Measurements from ENCODE around the gene SPOCK2.

The SPOCK2 gene

GRCh38 chr10:72086466-72087391, 1.6 kb downstream of the SPOCK2 start:
- DNase-seq = peak; percentile 74

GRCh38 chr10:72085864-72086465, 2.4 kb downstream of the SPOCK2 start:
- no peak for DNase-seq

- DNase-seq = no peak
Measured at GRCh38 chr10:72085166-72085565, 3.2 kb downstream of the SPOCK2 start.

DNA sequence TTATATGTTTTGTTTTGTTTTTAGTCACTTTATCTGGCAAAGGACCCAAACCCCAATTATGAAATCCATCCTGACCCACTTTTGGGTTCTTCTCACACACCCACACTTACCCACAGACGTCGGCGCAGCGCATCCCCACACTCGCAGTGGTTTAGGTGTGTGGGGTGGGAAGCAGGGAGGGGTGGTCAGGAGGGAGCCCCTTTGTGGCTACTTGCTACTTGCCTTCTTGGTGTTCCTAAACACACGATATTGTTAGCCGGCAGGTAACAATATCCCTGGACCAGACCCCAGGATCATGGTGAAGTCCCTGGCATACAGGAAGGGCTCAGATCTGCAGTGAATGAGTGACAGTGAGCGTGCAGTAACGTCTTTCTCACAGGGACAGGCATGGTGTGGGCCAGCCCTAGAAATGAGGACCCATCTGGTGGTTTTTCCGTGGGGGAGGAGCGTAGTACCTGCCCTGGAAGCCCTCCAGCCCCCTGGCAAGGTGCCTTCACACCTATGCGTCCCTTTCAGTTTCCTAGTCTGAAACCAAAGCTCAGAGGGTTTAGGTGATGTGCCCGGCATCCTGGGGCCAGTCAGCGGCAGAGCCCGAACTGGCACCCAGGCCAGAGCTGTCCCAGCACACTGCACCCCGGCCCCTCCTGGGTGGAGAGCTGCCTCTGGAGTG, 4.4 kb downstream of the SPOCK2 start:
- DNase-seq = peak; percentile 75

GRCh38 chr10:72082856-72083789, 5.2 kb downstream of the SPOCK2 start:
- DNase-seq = no peak

GRCh38 chr10:72081772-72082590, 6.4 kb downstream of the SPOCK2 start:
- no peak for DNase-seq

DNA sequence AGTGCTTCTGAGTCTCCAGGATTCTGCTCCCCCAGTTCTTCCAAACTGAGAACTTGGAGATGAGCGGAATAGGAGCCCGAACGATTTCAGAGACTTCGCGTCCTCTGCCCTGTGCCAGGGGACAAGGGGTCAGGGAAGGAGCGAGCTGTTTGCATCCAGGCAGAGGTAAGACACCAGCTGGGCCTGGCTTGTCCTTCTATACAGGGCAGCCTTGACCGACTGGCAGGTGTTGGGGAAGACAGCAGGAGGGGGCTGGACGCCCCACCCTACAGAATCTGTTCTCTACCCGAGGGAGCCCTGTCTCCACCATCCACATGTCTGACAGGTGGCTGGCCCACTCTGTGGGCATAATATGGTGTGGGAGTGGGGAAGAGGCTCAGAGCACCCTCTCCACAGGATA, 7.1 kb downstream of the SPOCK2 start:
- DNase-seq = no peak

DNA sequence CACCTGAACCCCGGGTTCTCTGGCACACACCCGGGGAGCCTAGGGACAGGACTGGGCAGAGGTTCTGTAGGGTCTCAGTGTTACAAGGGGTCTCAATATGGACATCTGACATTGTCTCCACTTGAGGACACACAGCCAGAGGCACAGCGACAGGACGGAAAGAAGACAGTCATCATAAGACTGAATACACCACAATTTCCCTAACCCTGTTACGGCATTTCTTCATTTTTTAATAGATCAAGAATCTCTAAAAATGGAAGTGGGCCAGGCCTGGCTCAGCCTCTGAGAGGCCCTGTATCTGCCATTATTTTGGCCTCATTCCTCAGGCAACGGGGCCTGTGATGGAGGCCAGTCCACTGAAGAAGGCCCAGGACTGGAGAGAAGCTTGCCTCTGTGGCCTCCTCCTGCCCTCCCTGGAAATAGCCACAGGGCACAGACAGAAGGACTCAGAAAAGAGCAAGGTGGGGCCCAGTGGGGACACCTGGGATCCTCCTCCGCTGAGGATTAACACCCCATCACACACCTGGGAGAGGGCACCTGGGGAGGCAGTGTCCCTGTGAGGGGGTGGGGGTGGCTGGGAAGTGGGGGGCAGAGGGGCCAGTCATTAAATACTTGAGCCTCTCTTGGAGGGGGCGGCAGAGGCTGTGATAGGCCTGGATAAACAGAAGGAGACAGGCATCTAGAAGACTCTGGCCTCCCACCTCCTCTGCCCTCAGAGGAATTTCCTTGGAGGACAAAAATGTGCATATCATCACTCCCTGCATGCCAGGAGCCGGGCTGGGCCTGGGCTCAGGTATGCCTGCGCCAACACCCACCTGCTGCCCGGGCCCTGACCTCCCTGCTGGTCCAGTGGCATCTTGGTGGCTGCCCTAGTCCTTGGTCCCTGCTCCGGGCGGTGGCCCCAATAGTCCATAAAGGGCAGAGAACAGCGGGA, 8.0 kb downstream of the SPOCK2 start:
- DNase-seq = no peak

DNA sequence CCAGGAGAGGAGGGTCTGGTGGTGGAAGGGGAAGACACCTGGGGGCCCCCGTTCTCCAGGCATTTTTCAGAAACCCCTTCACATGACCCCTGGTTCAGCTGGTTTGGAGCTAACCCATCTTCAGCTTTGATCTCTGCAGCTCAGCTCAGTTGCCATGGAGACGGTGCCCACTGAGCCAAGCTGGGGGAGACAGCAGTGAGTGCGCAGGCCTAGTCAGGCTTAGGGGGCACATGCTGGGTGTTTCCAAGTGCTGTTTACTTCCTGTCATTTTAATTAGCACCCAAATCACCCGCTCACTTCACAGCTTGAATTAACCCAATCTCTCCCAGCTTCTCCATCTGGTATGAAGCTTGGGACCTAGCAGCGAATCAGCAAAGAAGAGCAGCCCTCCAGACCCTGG, 9.0 kb downstream of the SPOCK2 start:
- DNase-seq = peak; percentile 51

DNA sequence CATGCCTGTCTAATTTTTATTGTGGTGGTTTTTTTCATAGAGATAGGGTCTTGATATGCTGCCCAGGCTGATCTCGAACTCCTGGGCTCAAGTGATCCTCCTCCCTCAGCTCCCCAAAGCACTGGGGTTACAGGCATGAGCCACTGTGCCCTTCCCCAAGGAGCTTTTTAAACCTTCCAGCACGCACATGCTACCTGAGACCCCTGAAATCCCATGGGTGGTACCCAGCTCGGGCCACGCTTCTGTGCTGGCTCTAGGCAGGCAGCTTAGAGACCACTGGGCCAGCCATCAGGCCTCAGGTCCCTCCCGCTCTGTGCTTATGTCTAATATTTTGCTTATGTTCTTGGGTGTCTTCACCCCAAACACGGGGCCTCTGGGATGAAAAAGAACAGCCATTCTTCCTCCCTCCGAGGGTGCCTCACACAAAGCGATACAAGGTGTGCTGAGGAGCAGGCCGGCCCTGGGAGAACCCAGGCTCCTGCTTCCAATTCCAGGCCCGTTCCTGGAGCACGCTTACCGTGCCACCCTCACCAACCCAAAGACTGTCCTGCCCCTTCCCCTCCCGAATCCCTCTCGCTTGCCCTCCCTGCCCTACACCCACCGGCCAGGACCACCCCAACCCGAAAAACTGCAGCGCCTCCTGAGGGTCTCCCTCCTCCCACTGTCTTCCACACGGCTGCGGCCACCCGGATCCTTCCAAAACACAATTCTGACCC, 10.9 kb downstream of the SPOCK2 start:
- DNase-seq = no peak

GRCh38 chr10:72076756-72077155, 11.6 kb downstream of the SPOCK2 start:
- no peak for DNase-seq

- peak; percentile 43 for DNase-seq
Measured at GRCh38 chr10:72075376-72076115, 12.8 kb downstream of the SPOCK2 start.

GRCh38 chr10:72074574-72075375, 13.6 kb downstream of the SPOCK2 start:
- no peak for DNase-seq

GRCh38 chr10:72073708-72074573, 14.4 kb downstream of the SPOCK2 start:
- no peak for DNase-seq

- no peak for DNase-seq
Measured at GRCh38 chr10:72072639-72073038, 15.7 kb downstream of the SPOCK2 start.

DNA sequence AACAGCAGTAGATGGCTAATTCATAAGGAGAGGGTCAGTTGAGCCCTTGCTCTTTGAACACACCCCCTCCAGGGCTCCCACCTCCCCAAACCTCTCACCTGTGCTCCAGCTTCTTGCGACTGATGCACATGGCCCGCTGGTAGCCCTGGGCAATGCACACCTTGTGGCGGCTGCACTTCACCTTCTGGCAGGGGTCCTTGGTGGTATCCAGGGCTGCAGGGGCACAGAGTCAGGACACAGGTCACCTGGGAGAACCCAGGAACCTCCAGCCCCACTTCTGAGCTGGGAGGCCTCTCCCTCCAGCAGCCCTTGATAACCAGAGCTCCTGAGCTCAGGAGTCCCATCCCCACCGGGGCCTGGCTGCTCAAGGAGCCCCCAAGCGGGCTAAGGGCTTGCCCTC, 16.3 kb downstream of the SPOCK2 start:
- DNase-seq = no peak
